Right lobe of liver (tissue), 4 donors: ENCODE data around the gene ALDH4A1.

ENCODE experiments used
- CTCF ChIP-seq, 4 donors: fragments of 200-600 bp in 3 of 4; fragments of 450-650 bp in 1 of 4; IDR thresholded peaks; one replicate each; pipeline versions ENCODE4 v1.5.1 to v1.8.0; 2016 to 2022; ENCODE audit warnings: antibody characterized with exemption in 4 of 4, mild to moderate bottlenecking in 2 of 4
- POLR2A ChIP-seq: fragments of 450-650 bp; IDR thresholded peaks from one replicate; pipeline ENCODE4 v1.6.1; 2017; ENCODE audit warnings: antibody characterized with exemption, mild to moderate bottlenecking
- donor health status: DM: no; HTN: no; CAD: no.
- donor health status: DM: no; HTN: no; CAD: no.
- donor health status: DM: no; HTN: yes; CAD: no.

GRCh38 chr1:18921516-18922251 is 19.3 kb upstream of the ALDH4A1 start:
- TF ChIP-seq CTCF (IDR thresholded peaks at IDR 0.05): peak; percentile 7 to 20 (median 16)
- TF ChIP-seq POLR2A: no peak
